OCI-LY1 (cell line): ENCODE results near the gene CSNK1D.

Experiments used
- H2AFZ ChIP-seq: fragments of 200-600 bp; sonication (generic), shearing (Covaris generic); 2 replicates; pipeline ENCODE4 v1.6.0; 2014; ENCODE audit warnings: antibody characterized with exemption, mild to moderate bottlenecking, low read length
- H3F3A ChIP-seq: fragments of 200-600 bp; sonication (generic), shearing (Covaris generic); 2 replicates; pipeline ENCODE4 v1.6.0; 2014; ENCODE audit warnings: mild to moderate bottlenecking, antibody characterized with exemption, low read length, moderate library complexity; ENCODE audit not compliant: insufficient read depth
- H3K27ac ChIP-seq: fragments of 200-600 bp; sonication (generic); 2 replicates; pipeline ENCODE4 v1.5.1; 2014; ENCODE audit warnings: low read length, mixed run types, mild to moderate bottlenecking, low read depth; ENCODE audit not compliant: poor library complexity, severe bottlenecking
- H3K27me3 ChIP-seq: fragments of 200-600 bp; sonication (generic); 2 replicates; pipeline ENCODE4 v1.6.0; 2014; ENCODE audit warnings: antibody characterized with exemption, mild to moderate bottlenecking, low read length, moderate library complexity; ENCODE audit not compliant: insufficient read depth
- H3K36me3 ChIP-seq: fragments of 200-600 bp; sonication (generic); 2 replicates; pipeline ENCODE4 v1.6.1; 2014; ENCODE audit warnings: mild to moderate bottlenecking, antibody characterized with exemption, low read length, moderate library complexity, mixed read lengths; ENCODE audit not compliant: insufficient read depth
- H3K4me1 ChIP-seq: fragments of 200-600 bp; sonication (generic); 2 replicates; pipeline ENCODE4 v1.5.1; 2014; ENCODE audit warnings: mild to moderate bottlenecking, low read length, moderate library complexity; ENCODE audit not compliant: insufficient read depth, severe bottlenecking
- H3K4me2 ChIP-seq: fragments of 200-600 bp; sonication (generic), shearing (Covaris generic); 2 replicates; pipeline ENCODE4 v1.6.1; 2014; ENCODE audit warnings: low read length
- H3K4me3 ChIP-seq: fragments of 200-600 bp; sonication (generic); 2 replicates; pipeline ENCODE4 v1.5.1; 2014; ENCODE audit warnings: low read length, low read depth, mild to moderate bottlenecking, mixed read lengths; ENCODE audit not compliant: poor library complexity, severe bottlenecking
- H3K79me2 ChIP-seq: fragments of 200-600 bp; shearing (Covaris generic); 2 replicates; pipeline ENCODE4 v1.6.1; 2016; ENCODE audit warnings: mixed run types, low read length, mixed read lengths; ENCODE audit not compliant: insufficient read depth
- H3K9ac ChIP-seq: fragments of 200-600 bp; sonication (generic), shearing (Covaris generic); 2 replicates; pipeline ENCODE4 v1.6.1; 2014; ENCODE audit warnings: mild to moderate bottlenecking, low read length, mixed read lengths
- H3K9me2 ChIP-seq: fragments of 200-600 bp; sonication (generic), shearing (Covaris generic); 2 replicates; pipeline ENCODE4 v1.6.1; 2014; ENCODE audit warnings: low read depth, mild to moderate bottlenecking, low read length, mixed read lengths
- H3K9me3 ChIP-seq: fragments of 200-600 bp; shearing (Covaris generic); 2 replicates; pipeline ENCODE4 v1.6.1; 2014; ENCODE audit warnings: low read length, mixed read lengths
- H4K20me1 ChIP-seq: fragments of 200-600 bp; sonication (generic), shearing (Covaris generic); 2 replicates; pipeline ENCODE4 v1.6.0; 2016; ENCODE audit warnings: mild to moderate bottlenecking, low read length; ENCODE audit not compliant: insufficient read depth
- CTCF ChIP-seq: fragments of 200-600 bp; sonication (generic), shearing (Covaris generic); IDR thresholded peaks from 2 replicates; pipeline ENCODE4 v1.5.1; 2017; ENCODE audit warnings: mild to moderate bottlenecking, antibody characterized with exemption, low read length, moderate library complexity, mixed read lengths
- EZH2 ChIP-seq: fragments of 200-600 bp; sonication (generic), shearing (Covaris generic); IDR thresholded peaks from 2 replicates; pipeline ENCODE4 v1.8.0; 2017; ENCODE audit warnings: borderline replicate concordance, mixed run types, mild to moderate bottlenecking, antibody characterized with exemption, low read length, moderate library complexity, mixed read lengths

Gene CSNK1D

GRCh38 chr17:82298538-82299421 is 25.3 kb upstream of the CSNK1D start:
- Histone ChIP-seq H3F3A (peaks cover 4% of the 10 kb centered on the region), H3K4me1 (peaks cover 30% of the 10 kb centered on the region), H3K27ac (no peak overlapping the region), H3K9ac (peak overlapping the region; percentile 72; the same call in 1 of the 2 replicates), H3K4me2 (peak overlapping the region; percentile 86), H3K9me3 (no peaks in the 10 kb centered on the region), H2AFZ (no peak overlapping the region), H3K4me3 (peak overlapping the region; percentile 62), H3K9me2 (no peaks in the 10 kb centered on the region), H3K27me3 (peaks cover 5% of the 10 kb centered on the region; the same call in 1 of the 2 replicates), H3K36me3 (no peaks in the 10 kb centered on the region), H3K79me2 (no peaks in the 10 kb centered on the region), H4K20me1 (no peaks in the 10 kb centered on the region)
- TF ChIP-seq CTCF (no peak), EZH2 (no peak)

GRCh38 chr17:82297714-82298537 is 24.4 kb upstream of the CSNK1D start:
- H3K36me3 ChIP-seq, result no peaks in the 10 kb centered on the region
- H3F3A ChIP-seq, result peaks cover 4% of the 10 kb centered on the region
- peak overlapping the region; percentile 72 for H3K9ac ChIP-seq
- peaks cover 30% of the 10 kb centered on the region for H3K4me1 ChIP-seq
- peak overlapping the region; percentile 86 for H3K4me2 ChIP-seq
- no peaks in the 10 kb centered on the region for H3K9me2 ChIP-seq
- peak overlapping the region; percentile 62 for H3K4me3 ChIP-seq
- H3K79me2 ChIP-seq, result no peaks in the 10 kb centered on the region
- peak overlapping the region; percentile 2; the same call in 1 of the 2 replicates for H2AFZ ChIP-seq
- H3K9me3 ChIP-seq, result no peaks in the 10 kb centered on the region
- no peak for TF ChIP-seq CTCF
- TF ChIP-seq EZH2, result no peak
- peak overlapping the region; percentile 6 for H3K27ac ChIP-seq
- H3K27me3 ChIP-seq, result peaks cover 4% of the 10 kb centered on the region; the same call in 1 of the 2 replicates
- H4K20me1 ChIP-seq, result no peaks in the 10 kb centered on the region

GRCh38 chr17:82297280-82297713 is 23.8 kb upstream of the CSNK1D start:
- Histone ChIP-seq H3K9me2 (no peaks in the 10 kb centered on the region), H3K27ac (no peak overlapping the region), H4K20me1 (no peaks in the 10 kb centered on the region), H3K9ac (peak overlapping the region; percentile 72), H3K27me3 (no peaks in the 10 kb centered on the region), H3K36me3 (no peaks in the 10 kb centered on the region), H3K4me2 (peak overlapping the region; percentile 86), H3K4me1 (peaks cover 31% of the 10 kb centered on the region), H2AFZ (peak overlapping the region; percentile 2; the same call in 1 of the 2 replicates), H3K79me2 (no peaks in the 10 kb centered on the region), H3K9me3 (no peaks in the 10 kb centered on the region), H3F3A (peaks cover 4% of the 10 kb centered on the region), H3K4me3 (peak overlapping the region; percentile 62)
- TF ChIP-seq EZH2, result no peak
- no peak for TF ChIP-seq CTCF
